ENCODE data around the gene ZSCAN22.
A peak's percentile ranks its signal among the peaks of the same experiment; 100 is the strongest.
"Not testable (repeated sequence)": the region's sequence is repeated elsewhere in the genome, so short reads cannot be mapped to it uniquely, and the experiment has no call there.

ZSCAN22 gene

DNA sequence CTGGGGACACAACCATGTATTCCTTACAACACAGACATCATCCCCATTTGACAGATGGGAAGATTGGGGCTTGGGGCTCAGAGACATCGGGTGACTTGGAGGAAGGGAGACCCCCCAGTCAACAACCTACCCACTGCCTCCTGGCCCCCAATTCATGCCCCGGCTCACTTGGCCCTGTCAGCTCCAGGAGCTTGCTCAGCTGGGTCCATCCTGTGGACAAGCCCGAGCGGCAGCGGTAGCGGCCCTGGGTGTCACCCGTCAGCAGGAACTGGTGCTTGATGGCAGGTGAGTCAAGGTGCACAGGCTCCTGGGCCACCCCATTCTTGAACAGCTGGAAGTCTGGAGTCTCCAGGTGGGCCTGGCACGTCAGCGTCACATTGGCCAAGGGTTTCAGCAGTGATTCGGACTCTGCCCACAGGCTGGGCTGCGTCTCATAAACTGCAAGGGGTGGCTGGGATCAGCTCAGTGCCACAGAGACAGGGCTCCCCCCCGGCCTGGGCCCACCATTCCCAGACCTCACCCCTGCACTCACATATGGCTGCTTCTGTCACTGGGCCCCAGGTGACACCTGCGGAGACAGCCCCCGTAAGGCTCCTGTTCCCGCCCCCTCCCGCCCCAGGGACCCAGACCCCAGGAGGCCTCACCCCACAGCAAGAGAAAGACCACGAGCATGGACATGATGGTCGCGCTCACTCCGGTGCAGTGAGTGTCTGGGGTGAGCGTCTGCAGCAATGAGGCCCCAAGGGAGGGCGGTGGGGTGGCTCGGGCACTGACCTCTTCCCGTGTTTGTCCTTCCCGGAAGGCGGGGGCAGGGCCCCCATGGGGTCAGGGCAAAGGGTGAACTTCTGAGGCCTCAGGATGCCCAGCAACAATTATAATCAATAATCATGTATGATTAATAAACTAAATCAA is 26.2 kb downstream of the ZSCAN22 start, which contains the start of gene A1BG:
TSS of gene A1BG (minus strand) at position 733 of the 912 bp plus-strand sequence. CDS start at position 678, 55 bp downstream.
- no peak for DNase-seq

GRCh38 chr19:58353717-58354477 is 27.1 kb downstream of the ZSCAN22 start:
- no peak for DNase-seq

- DNase-seq = no peak
Measured at GRCh38 chr19:58354478-58355030, 27.8 kb downstream of the ZSCAN22 start.

GRCh38 chr19:58355215-58355796 is 28.5 kb downstream of the ZSCAN22 start:
- no peak for DNase-seq

GRCh38 chr19:58355908-58356765 is 29.3 kb downstream of the ZSCAN22 start:
- peak in 1 of 2 donors; percentile 29 for DNase-seq

DNA sequence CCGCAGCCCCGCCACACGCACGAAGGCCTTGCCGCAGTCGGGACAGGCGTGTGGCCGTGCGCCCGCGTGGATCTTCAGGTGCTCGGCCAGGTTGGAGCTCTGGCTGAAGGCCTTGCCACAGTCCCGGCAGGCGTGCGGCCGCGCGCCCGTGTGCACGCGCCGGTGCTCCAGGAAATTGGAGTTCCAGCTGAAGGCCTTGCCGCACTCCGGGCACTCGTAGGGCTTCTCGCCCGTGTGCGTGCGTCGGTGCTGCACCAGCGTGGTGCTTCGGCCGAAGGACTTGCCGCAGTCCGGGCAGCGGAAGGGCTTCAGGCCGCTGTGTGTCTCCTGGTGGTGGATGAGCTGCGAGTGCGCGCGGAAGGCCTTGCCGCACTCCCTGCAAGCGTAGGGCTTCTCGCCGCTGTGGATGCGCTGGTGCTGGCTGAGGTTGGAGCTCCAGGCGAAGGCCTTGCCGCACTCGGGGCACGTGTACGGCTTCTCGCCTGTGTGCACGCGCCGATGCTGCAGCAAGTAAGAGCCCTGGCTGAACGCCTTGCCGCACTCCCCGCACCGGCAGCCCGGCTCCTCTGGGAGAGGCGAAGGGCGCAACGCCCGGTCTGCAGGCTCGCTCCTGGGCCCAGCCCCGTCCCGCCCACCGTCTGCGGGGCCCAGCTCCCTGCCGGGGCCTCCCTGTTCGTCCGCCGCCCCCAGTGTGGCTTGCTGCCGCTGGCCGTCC is 30.1 kb downstream of the ZSCAN22 start:
- DNase-seq = no peak

GRCh38 chr19:58357481-58358145 is 30.8 kb downstream of the ZSCAN22 start:
- DNase-seq = no peak

- peak; percentile 32 to 42 for DNase-seq
Measured at GRCh38 chr19:58361900-58362271, 35.1 kb downstream of the ZSCAN22 start.

DNA sequence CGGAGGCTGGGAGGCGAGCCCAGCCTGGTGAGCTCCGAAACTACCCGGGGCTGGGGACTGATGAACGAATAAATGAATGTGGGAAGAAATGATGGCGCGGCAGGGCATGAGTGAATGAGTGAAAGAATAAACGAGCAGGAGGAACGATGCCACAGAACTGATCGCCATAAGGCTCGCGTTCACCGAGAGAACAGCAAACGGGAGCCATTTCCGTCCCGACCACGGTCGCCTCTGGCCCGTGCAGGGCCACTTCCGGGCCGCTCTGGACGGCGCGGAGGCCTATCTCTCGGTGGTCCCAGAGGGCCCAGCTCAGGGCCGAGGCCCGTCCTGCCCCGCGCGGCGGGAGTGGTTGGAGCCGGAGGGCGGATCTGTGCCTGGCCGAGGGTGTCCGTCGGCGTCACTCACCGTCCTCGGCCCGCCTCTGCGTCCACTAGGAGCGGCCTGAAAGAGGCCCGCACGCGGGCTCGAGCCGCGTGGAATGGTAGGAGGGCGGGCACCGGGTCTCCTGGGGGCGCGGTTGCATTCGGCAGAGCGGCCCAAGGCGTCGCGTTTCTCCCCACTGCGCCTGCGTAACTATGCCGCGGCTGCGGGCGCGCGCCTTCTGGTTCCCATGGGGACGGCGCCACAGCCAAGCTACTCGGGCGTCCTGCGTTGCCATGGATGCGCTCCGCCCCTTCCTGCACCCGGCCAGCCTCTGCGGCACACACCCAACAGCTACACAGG is 35.6 kb downstream of the ZSCAN22 start, which contains the start of gene ZNF497:
TSS of gene ZNF497 (minus strand) at position 480 of the 723 bp plus-strand sequence. CDS start 5,116 bp downstream, outside the sequence.
- DNase-seq = peak; percentile 93 to 96

DNA sequence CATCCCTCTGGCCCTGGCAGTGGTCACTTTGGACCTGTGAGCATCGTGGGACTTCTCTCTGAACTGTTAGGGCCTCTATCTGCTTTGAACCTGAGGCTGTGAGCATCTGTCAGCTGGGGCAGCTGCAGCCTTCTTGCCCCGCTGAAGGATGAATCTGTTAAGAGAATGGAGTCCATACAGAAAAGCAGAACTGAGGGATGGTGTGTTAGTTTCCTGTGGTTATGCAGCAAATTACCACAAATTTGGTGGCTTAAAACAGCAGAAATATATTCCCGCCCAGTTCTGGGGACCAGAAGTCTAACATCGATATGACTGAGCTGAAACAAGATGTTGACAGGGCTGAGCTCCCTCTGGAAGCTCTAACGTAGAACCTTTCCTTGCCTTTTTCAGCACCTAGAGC is 37.4 kb downstream of the ZSCAN22 start:
- DNase-seq = no peak

- no peak for DNase-seq
Measured at GRCh38 chr19:58366585-58367430, 40.0 kb downstream of the ZSCAN22 start.

DNA sequence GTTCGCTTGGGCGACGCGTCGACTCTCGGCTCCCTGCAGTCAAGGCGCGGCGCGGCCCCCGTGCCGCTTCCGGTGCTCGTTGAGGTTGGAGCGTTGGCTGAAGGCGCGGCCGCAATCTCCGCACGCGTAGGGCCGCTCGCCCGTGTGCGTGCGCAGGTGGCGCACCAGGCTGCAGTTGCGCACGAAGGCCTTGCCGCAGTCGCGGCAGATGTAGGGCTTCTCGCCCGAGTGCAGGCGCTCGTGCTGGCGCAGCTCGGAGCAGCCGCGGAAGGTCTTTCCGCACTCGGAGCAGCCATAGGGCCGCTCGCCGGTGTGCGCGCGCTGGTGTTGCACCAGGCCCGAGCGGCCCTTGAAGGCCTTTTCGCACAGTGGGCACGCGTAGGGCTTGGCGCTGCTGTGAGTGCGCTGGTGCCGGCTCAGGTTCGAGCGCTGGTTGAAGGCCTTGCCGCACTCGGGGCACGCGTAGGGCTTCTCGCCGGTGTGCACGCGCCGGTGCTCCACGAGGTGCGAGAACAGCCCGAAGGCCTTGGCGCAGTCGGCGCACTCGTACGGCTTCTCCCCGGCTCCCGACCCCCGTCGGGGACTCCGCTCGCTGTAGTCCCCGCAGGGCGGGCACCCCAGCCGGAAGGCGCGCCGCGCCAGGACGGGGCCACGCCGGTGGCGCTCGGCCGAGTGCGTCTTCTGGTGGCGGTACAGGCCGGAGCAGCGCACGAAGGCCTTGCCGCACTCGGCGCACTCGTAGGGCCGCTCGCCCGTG is 41.1 kb downstream of the ZSCAN22 start:
- DNase-seq = no peak

DNA sequence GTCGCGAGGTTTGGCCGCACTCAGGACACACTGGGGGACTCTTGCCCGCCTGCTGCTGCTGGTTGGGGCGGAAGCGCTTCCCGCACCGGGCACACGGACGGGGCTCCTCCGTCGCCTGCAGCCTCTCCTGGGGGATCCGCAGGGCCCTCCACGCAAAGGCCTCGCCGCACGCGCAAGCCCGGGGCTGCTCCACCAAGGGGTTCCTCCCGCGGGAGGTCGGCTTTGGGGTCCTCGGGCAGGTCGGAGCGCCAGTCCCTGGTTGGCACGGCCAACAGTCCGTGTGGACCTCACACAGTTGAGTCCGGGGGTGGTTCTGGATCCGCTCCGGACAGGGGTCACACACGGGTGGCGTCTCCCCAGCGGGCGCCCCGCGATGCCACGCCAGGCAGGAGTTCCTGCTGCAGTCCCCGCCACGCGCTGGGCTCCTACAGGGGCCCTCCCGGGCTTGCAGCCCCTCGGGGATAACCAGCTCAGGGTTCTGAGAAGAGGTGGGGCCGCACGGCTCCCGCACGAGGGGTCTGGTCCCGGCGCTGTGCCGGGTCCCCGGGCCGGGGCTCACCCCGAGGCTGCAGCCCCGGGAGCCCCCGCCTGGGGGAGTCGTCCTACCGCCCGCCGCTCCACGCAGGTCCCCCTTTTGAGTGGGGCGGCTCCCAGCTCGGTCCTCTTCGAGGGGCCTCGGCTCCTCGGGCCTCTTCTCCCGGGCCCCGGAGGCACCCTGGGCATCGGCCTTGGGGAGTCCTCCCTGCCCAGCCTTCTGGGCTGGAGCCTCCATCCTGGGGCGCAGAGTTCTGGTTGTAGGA is 42.0 kb downstream of the ZSCAN22 start:
- DNase-seq = no peak

DNA sequence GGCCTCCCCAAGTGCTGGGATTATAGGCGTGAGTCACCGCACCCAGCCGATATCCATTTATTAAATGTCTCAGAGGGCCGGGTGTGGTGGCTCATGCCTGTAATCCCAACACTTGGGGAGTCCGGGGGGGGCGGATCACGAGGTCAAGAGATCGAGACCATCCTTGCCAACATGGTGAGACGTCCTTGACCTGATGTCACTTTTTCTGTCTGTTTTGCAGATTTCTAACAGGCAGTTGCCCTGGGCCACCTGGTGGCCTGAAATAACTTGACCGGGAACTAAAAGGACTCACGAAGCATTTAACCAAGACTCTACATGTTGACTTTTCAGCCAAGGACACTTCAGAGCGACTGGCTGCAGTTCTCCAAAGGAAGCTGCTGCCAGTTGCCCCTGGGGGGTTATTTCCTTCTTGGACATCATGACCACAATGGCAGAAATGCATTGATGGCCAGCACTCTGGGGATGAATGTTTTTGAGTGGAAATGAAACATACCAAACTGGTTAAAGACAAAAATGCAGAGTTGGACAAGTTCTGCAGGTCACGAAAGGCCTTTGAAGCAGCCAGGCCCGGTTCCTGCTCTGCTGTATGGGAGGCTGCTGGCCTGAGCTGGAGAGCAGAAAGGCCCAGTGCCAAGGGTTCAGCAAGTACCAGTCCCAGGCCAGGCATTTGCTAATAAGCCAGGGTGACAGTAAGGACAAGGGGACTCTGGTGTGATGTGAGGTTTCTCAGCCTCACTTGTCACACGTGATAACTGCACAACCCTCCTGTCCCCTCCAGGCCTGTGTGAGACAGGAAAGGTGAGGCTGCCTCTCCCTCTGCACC is 45.7 kb downstream of the ZSCAN22 start:
- DNase-seq = no peak

- DNase-seq = no peak
Measured at GRCh38 chr19:58374200-58374599, 47.4 kb downstream of the ZSCAN22 start.

GRCh38 chr19:58376724-58377123 is 49.9 kb downstream of the ZSCAN22 start:
- DNase-seq = not testable (repeated sequence)
